Small intestine (tissue), 7 donors: ENCODE measurements around the gene ADAMTS13. TPM values are rescaled to one million over a fixed set of nuclear protein-coding genes. Genes with fewer than 3 reads are reported as not detected.

ENCODE experiments used
- DNase-seq, 2 donors: peaks; one replicate each; pipeline versions ENCODE4 v3.0.0 to v3.0.0-alpha.2; 2013
- FAIRE-seq: peaks from 2 replicates; lab custom pipeline; 2012; peaks lifted over from hg19 to GRCh38; lab: Jason Lieb, UNC
- H3K27ac ChIP-seq, 3 donors: one replicate each; pipeline ENCODE4 v1.5.1; 2013; ENCODE audit warnings: low read length in 2 of 3, mild to moderate bottlenecking in 2 of 3, control low read depth in 1 of 3, inconsistent platforms in 1 of 3, low read depth in 1 of 3, moderate library complexity in 1 of 3
- H3K27me3 ChIP-seq, 3 donors: one replicate each; pipeline ENCODE4 v1.6.1; 2013; ENCODE audit warnings: low read length in 3 of 3, inconsistent platforms in 1 of 3; ENCODE audit not compliant: control insufficient read depth in 3 of 3, insufficient read depth in 3 of 3
- H3K36me3 ChIP-seq, 3 donors: one replicate each; pipeline ENCODE4 v1.6.1; 2013; ENCODE audit warnings: low read length in 3 of 3, inconsistent platforms in 1 of 3, low read depth in 1 of 3, mild to moderate bottlenecking in 1 of 3, moderate library complexity in 1 of 3; ENCODE audit not compliant: control insufficient read depth in 3 of 3, insufficient read depth in 2 of 3
- H3K4me1 ChIP-seq, 3 donors: one replicate each; pipeline ENCODE4 v1.6.1; 2013; ENCODE audit warnings: low read length in 2 of 3, inconsistent platforms in 1 of 3, low read depth in 1 of 3, mild to moderate bottlenecking in 1 of 3, moderate library complexity in 1 of 3; ENCODE audit not compliant: control insufficient read depth in 3 of 3, insufficient read depth in 2 of 3
- H3K4me3 ChIP-seq, 3 donors: one replicate each; pipeline ENCODE4 v1.5.1; 2013; ENCODE audit warnings: low read length in 3 of 3, control low read depth in 1 of 3, inconsistent platforms in 1 of 3, low read depth in 1 of 3, mild to moderate bottlenecking in 1 of 3, moderate library complexity in 1 of 3
- H3K9me3 ChIP-seq, 2 donors: one replicate each; pipeline ENCODE4 v1.6.1; 2013; ENCODE audit warnings: low read depth in 1 of 2, low read length in 1 of 2; ENCODE audit not compliant: control insufficient read depth in 2 of 2, insufficient read depth in 1 of 2
- WGBS, 3 donors: extraction: QIAGEN DNeasy Blood & Tissue Kit; methylation state at CpG; one replicate each; pipeline ENCODE4 v1.1.7; 2013; 5-methylcytosine and 5-hydroxymethylcytosine counted together
- polyA plus RNA-seq, 4 donors: library from polyadenylated mRNA; stranded (reverse) in 3 of 4; unstranded in 1 of 4; fragments of 200-250 nt in 3 of 4; fragments of 120-200 nt in 1 of 4; gene quantifications; one replicate each; pipeline versions ENCODE4 v1.2.1 to v1.2.3, GENCODE V29; 2013
- donor health status: healthy with polysubstance abuse.
- donor health status: control.
- donor health status: control.
- donor health status: Bipolar disorder and iron deficiency.
- donor health status: healthy.

Gene ADAMTS13
- polyA plus RNA-seq, 4 donors: 2.4 to 16.8 (median 7.4) TPM

GRCh38 chr9:133499132-133499891, 77.1 kb downstream of the ADAMTS13 start:
- no peaks in the 10 kb centered on the region for H3K36me3 ChIP-seq
- DNase-seq (no peak), FAIRE-seq (no peak)
- H3K27me3 ChIP-seq: peaks cover 0 to 5% (median 0%) of the 10 kb centered on the region in 3 donors
- H3K9me3 ChIP-seq: peaks cover 0 to 8% of the 10 kb centered on the region in 2 donors
- H3K4me3 ChIP-seq: no peak overlapping the region
- WGBS, 3 donors: 53 to 61% (median 56%) methylated on average over 17 to 19 of the region's 19 CpGs
- peak overlapping the region in 1 of 3 donors; percentile 51 for H3K27ac ChIP-seq
- no peaks in the 10 kb centered on the region for H3K4me1 ChIP-seq

GRCh38 chr9:133499892-133500270, 77.7 kb downstream of the ADAMTS13 start:
- H3K9me3 ChIP-seq: peaks cover 0 to 8% of the 10 kb centered on the region in 2 donors
- no peaks in the 10 kb centered on the region for H3K36me3 ChIP-seq
- DNase-seq: no peak
- H3K27me3 ChIP-seq: peaks cover 0 to 5% (median 0%) of the 10 kb centered on the region in 3 donors
- H3K4me1 ChIP-seq: no peaks in the 10 kb centered on the region
- 74 to 77% (median 77%) methylated on average over 12 of the region's 12 CpGs for WGBS, 3 donors
- no peak for FAIRE-seq
- no peak overlapping the region for H3K4me3 ChIP-seq
- peak overlapping the region in 1 of 3 donors; percentile 51 for H3K27ac ChIP-seq

GRCh38 chr9:133502112-133502511, 79.9 kb downstream of the ADAMTS13 start:
- Histone ChIP-seq H3K4me1 (no peaks in the 10 kb centered on the region), H3K9me3 (peaks cover 0 to 8% of the 10 kb centered on the region in 2 donors), H3K36me3 (no peaks in the 10 kb centered on the region), H3K27me3 (peaks cover 0 to 2% (median 0%) of the 10 kb centered on the region in 3 donors), H3K27ac (no peak overlapping the region), H3K4me3 (no peak overlapping the region)
- FAIRE-seq (no peak), DNase-seq (no peak)
- 96 to 100% (median 98%) methylated on average over 1 of the region's 1 CpG for WGBS, 3 donors

- Histone ChIP-seq H3K27me3 (peaks cover 0 to 11% (median 0%) of the 10 kb centered on the region in 3 donors), H3K4me3 (no peak overlapping the region), H3K9me3 (peaks cover 0 to 8% of the 10 kb centered on the region in 2 donors), H3K36me3 (no peaks in the 10 kb centered on the region), H3K27ac (no peak overlapping the region), H3K4me1 (peaks cover 0 to 8% (median 4%) of the 10 kb centered on the region in 3 donors)
- WGBS, 3 donors: 86 to 90% (median 89%) methylated on average over 13 of the region's 13 CpGs
- FAIRE-seq (no peak), DNase-seq (no peak)
These were observed 83.1 kb downstream of the ADAMTS13 start for GRCh38 chr9:133505186-133505830.

GRCh38 chr9:133505901-133506652, 83.9 kb downstream of the ADAMTS13 start:
- Histone ChIP-seq H3K4me3 (no peak overlapping the region), H3K9me3 (peaks cover 0 to 8% of the 10 kb centered on the region in 2 donors), H3K27ac (no peak overlapping the region), H3K36me3 (no peaks in the 10 kb centered on the region), H3K27me3 (peaks cover 0 to 11% (median 0%) of the 10 kb centered on the region in 3 donors), H3K4me1 (peaks cover 0 to 8% (median 4%) of the 10 kb centered on the region in 3 donors)
- FAIRE-seq: no peak
- 70 to 87% (median 75%) methylated on average over 21 to 23 of the region's 23 CpGs for WGBS, 3 donors
- no peak for DNase-seq

- Histone ChIP-seq H3K27ac (no peak overlapping the region), H3K9me3 (peaks cover 0 to 2% of the 10 kb centered on the region in 2 donors), H3K4me1 (peaks cover 0 to 8% (median 4%) of the 10 kb centered on the region in 3 donors), H3K27me3 (peaks cover 0 to 11% (median 0%) of the 10 kb centered on the region in 3 donors), H3K36me3 (no peaks in the 10 kb centered on the region), H3K4me3 (no peak overlapping the region)
- DNase-seq (no peak), FAIRE-seq (no peak)
- WGBS, 3 donors: 54% methylated on average over 17 to 18 of the region's 18 CpGs
These were observed 84.5 kb downstream of the ADAMTS13 start for GRCh38 chr9:133506653-133507038.

- DNase-seq: no peak
These were observed 85.2 kb downstream of the ADAMTS13 start for GRCh38 chr9:133507246-133507965.

More at GRCh38 chr9:133507246-133507965, 85.2 kb downstream of the ADAMTS13 start:
- no peak overlapping the region for H3K27ac ChIP-seq
- no peak overlapping the region for H3K4me3 ChIP-seq
- FAIRE-seq: no peak
- peaks cover 0 to 8% (median 4%) of the 10 kb centered on the region in 3 donors for H3K4me1 ChIP-seq
- H3K27me3 ChIP-seq: peaks cover 0 to 11% (median 0%) of the 10 kb centered on the region in 3 donors
- 86 to 90% (median 88%) methylated on average over 24 of the region's 24 CpGs for WGBS, 3 donors
- no peaks in the 10 kb centered on the region for H3K36me3 ChIP-seq
- no peaks in the 10 kb centered on the region for H3K9me3 ChIP-seq
